ENCODE data around the gene CDC40. TPM values are rescaled to one million over a fixed set of nuclear protein-coding genes. Genes with fewer than 3 reads are reported as not detected.
A peak's percentile ranks its signal among the peaks of the same experiment; 100 is the strongest.
"Not testable (repeated sequence)": the region's sequence is repeated elsewhere in the genome, so short reads cannot be mapped to it uniquely, and the experiment has no call there.

Gene CDC40
- total RNA-seq, 4 donors from 2014 or later = 16.2 to 19.3 (median 16.5) TPM

DNA sequence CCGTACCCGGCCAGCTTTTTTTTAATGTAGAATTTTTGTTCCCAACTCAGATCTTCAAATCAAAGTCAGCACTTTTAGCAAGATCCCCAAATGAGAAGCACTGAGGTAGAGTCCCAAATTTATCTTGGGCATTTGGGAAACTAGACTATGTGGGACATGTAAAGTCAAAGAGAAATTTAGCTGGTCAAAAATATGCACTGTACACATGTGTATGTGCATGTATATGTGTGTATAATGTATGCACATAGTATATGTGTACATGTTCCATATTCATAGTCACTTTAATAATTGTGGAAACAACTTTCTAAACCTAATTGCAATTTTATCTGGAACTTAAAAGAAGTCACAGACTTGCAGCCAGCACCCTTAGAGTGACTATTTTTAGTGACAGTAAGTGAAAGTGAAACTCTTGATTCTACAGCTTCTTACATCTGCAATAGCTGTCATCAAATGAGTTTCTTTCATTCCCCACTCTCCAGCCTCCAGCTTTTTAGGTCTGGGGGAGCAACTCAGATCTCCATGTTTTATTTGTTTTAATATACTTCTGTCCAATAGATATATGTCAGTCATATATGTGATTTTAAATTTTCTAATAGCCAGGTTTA, 53.6 kb downstream of the CDC40 start:
- WGBS, 2 donors = 88 to 96% methylated on average over 2 of the region's 2 CpGs
- TF ChIP-seq, protein P1, sequence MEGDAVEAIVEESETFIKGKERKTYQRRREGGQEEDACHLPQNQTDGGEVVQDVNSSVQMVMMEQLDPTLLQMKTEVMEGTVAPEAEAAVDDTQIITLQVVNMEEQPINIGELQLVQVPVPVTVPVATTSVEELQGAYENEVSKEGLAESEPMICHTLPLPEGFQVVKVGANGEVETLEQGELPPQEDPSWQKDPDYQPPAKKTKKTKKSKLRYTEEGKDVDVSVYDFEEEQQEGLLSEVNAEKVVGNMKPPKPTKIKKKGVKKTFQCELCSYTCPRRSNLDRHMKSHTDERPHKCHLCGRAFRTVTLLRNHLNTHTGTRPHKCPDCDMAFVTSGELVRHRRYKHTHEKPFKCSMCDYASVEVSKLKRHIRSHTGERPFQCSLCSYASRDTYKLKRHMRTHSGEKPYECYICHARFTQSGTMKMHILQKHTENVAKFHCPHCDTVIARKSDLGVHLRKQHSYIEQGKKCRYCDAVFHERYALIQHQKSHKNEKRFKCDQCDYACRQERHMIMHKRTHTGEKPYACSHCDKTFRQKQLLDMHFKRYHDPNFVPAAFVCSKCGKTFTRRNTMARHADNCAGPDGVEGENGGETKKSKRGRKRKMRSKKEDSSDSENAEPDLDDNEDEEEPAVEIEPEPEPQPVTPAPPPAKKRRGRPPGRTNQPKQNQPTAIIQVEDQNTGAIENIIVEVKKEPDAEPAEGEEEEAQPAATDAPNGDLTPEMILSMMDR (IDR thresholded peaks at IDR 0.05) = no peak
- TF ChIP-seq POLR2A (IDR thresholded peaks at IDR 0.05) (no peak), EP300 (IDR thresholded peaks at IDR 0.05) (no peak)
- H3K27ac ChIP-seq = peak overlapping the region in 1 of 4 donors; percentile 8

DNA sequence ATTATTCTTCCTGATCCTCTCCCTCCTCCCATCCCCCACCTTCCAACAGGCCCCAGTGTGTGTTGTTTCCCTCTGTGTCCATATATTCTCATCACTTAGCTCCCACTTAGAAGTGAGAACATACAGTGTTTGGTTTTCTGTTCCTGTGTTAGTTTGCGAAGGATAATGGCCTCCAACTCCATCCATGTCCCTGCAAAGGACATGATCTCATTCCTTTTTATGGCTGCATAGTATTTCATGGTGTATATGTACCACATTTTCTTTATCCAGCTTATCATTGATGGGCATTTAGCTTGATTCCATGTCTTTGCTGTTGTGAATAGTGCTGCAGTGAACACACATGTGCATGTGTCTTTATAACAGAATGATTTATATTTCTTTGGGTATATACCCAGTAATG, 55.8 kb downstream of the CDC40 start:
- WGBS, 2 donors = 97% methylated on average over 1 of the region's 1 CpG

More for the DNA sequence above, 53.6 kb downstream of the CDC40 start:
- Histone ChIP-seq H3K36me3 (peaks cover 3 to 42% (median 5%) of the 10 kb centered on the region in 3 donors), H3K9me3 (no peaks in the 10 kb centered on the region), H3K4me3 (no peak overlapping the region), H3K4me1 (no peaks in the 10 kb centered on the region), H3K27me3 (no peaks in the 10 kb centered on the region)
- no peak for DNase-seq (ENCODE audit: low spot score in 2 of 2)

DNA sequence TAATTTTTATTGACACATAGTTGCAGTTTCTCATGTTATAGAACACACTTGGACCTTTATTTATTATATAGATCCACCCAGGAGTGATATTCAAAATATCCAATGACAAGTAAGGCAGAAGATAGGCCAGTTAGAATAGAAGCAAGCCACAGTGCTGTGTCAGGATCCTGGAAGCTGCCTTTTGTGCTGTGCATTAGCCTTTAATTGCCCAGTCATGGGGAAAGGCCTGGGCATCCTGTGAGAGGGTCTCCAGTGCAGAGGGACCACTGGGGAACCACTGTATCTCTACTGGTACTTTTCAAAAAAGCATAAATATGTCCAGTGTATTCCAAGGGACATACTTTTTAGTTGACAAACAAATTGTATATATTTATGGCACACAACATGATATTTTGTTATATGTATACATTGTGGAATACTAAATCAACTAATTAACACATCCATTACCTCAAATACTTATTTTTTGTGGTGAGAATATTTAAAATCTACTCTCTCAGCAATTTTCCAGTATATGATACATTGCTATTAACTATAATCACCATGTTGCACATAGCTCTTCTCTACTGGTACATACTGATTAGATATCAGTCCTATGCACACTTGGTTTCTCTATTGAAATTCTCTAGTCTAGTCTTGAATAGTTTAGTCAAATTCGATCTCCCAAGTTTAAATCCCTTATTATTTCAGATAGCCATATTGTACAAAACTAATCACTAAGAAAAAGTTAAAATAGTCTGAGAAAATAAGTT, 59.5 kb downstream of the CDC40 start:
- H3K4me3 ChIP-seq = no peak overlapping the region
- no peaks in the 10 kb centered on the region for H3K27me3 ChIP-seq
- no peak overlapping the region for H3K27ac ChIP-seq
- TF ChIP-seq EP300 (IDR thresholded peaks at IDR 0.05) = no peak
- TF ChIP-seq POLR2A (IDR thresholded peaks at IDR 0.05) = no peak
- TF ChIP-seq, protein P1 (IDR thresholded peaks at IDR 0.05) = no peak
- H3K36me3 ChIP-seq = peaks cover 0 to 42% (median 0%) of the 10 kb centered on the region in 3 donors
- no peaks in the 10 kb centered on the region for H3K4me1 ChIP-seq
- no peaks in the 10 kb centered on the region for H3K9me3 ChIP-seq
- 95 to 100% methylated on average over 1 of the region's 1 CpG for WGBS, 2 donors
- DNase-seq (ENCODE audit: low spot score in 2 of 2) = no peak

More for the DNA sequence above, 55.8 kb downstream of the CDC40 start:
- not testable (repeated sequence) for H3K9me3 ChIP-seq; H3K4me1 ChIP-seq; H3K4me3 ChIP-seq; H3K27ac ChIP-seq; DNase-seq (ENCODE audit: low spot score in 2 of 2); H3K27me3 ChIP-seq
- peaks cover 0 to 35% (median 0%) of the 10 kb centered on the region in 3 donors for H3K36me3 ChIP-seq

DNA sequence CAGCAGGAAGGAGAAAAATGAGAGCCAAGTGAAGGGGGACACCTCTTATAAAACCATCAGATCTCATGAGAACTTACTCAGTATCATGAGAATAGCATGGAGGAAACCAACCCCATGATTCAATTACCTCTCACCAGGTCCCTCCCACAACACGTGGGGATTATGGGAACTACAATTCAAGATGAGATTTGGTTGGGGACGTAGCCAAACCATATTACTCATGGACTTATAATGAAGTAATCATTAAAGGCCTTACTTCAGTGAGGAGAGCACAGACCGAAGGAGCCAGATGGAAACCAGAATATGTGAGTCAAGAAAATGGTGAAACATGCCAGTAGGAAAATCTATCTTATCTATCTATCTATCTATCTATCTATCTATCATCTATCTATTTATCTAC, 64.4 kb downstream of the CDC40 start:
- peaks cover 0 to 29% (median 0%) of the 10 kb centered on the region in 3 donors for H3K36me3 ChIP-seq
- 90 to 93% methylated on average over 3 of the region's 3 CpGs for WGBS, 2 donors
- DNase-seq (ENCODE audit: low spot score in 2 of 2); H3K4me3 ChIP-seq; H3K4me1 ChIP-seq; H3K9me3 ChIP-seq; H3K27ac ChIP-seq; H3K27me3 ChIP-seq: not testable (repeated sequence)

DNA sequence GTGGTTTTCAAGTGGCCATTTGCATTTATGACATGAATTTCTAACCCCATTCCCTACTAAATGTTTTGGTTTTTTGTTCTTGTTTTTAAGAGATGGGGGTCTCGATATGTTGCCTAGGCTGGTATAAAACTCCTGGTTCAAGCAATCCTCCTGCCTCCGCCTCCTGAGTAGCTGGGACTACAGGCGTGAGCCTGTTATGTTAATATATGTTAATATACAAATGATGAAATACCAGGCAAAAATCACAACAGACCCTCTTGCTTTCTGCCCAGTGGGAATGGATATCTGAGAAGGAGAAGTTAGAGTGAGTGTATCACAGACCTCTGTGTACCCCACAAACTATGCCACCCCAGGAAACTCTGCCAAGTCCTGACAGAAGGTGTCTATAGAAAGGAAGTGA, 66.2 kb downstream of the CDC40 start:
- H3K36me3 ChIP-seq = peaks cover 0 to 25% (median 0%) of the 10 kb centered on the region in 3 donors

More for the DNA sequence above, 66.2 kb downstream of the CDC40 start:
- TF ChIP-seq, protein P1 (IDR thresholded peaks at IDR 0.05) = no peak
- TF ChIP-seq EP300 (IDR thresholded peaks at IDR 0.05) (no peak), POLR2A (IDR thresholded peaks at IDR 0.05) (no peak)
- DNase-seq (ENCODE audit: low spot score in 2 of 2) = no peak
- no peaks in the 10 kb centered on the region for H3K4me1 ChIP-seq
- H3K27me3 ChIP-seq = no peaks in the 10 kb centered on the region
- H3K27ac ChIP-seq = no peak overlapping the region
- no peak overlapping the region for H3K4me3 ChIP-seq
- 92 to 95% methylated on average over 3 of the region's 3 CpGs for WGBS, 2 donors
- H3K9me3 ChIP-seq = no peaks in the 10 kb centered on the region

Measured in tibial nerve (tissue), 4 donors.